Spinal cord (tissue), 10 donors: ENCODE data around the gene ABLIM3. TPM values are rescaled to one million over a fixed set of nuclear protein-coding genes. Genes with fewer than 3 reads are reported as not detected.

ENCODE experiments used
- DNase-seq, 6 donors: peaks; one replicate each; pipeline versions ENCODE4 v3.0.0 to v3.0.0-alpha.2; 2013 to 2015; ENCODE audit warnings: low spot score in 6 of 6, low read depth in 4 of 6
- H3K27ac ChIP-seq: one replicate; pipeline ENCODE4 v1.5.1; 2013; ENCODE audit warnings: low read depth, low read length, control low read depth
- H3K27me3 ChIP-seq: one replicate; pipeline ENCODE4 v1.6.1; 2013; ENCODE audit warnings: low read length; ENCODE audit not compliant: control insufficient read depth, insufficient read depth
- H3K36me3 ChIP-seq: one replicate; pipeline ENCODE4 v1.6.1; 2013; ENCODE audit warnings: low read length; ENCODE audit not compliant: control insufficient read depth, insufficient read depth
- H3K4me1 ChIP-seq: one replicate; pipeline ENCODE4 v1.6.1; 2013; ENCODE audit warnings: low read length; ENCODE audit not compliant: control insufficient read depth, insufficient read depth
- H3K4me3 ChIP-seq: one replicate; pipeline ENCODE4 v1.5.1; 2013; ENCODE audit warnings: low read depth, low read length, control low read depth
- H3K9me3 ChIP-seq: one replicate; pipeline ENCODE4 v1.6.1; 2013; ENCODE audit warnings: low read length; ENCODE audit not compliant: control insufficient read depth, insufficient read depth
- WGBS: methylation state at CpG from one replicate; pipeline ENCODE4 v1.1.5; 2013; ENCODE audit warnings: missing lambda C conversion rate; ENCODE audit not compliant: insufficient coverage; 5-methylcytosine and 5-hydroxymethylcytosine counted together
- polyA plus RNA-seq, 2 donors: library from polyadenylated mRNA; unstranded; fragments of 120-200 nt; gene quantifications; one replicate each; pipeline ENCODE4 v1.2.1, GENCODE V29; 2013; ENCODE audit not compliant: insufficient read length in 2 of 2
- total RNA-seq, 2 donors: library from RNA; depleted of rRNA in 1 of 2; stranded (reverse); fragments of 120-200 nt in 1 of 2; fragments of >200 nt in 1 of 2; gene quantifications; one replicate each; pipeline versions ENCODE4 v1.2.3 to v1.2.4, GENCODE V29; 2013 to 2014
- donor health status: healthy.

Gene ABLIM3
- total and polyA plus RNA-seq, 4 donors, result 32.6 to 94.7 (median 61.3) TPM

GRCh38 chr5:149302641-149303040 is 161.3 kb downstream of the ABLIM3 start:
- WGBS, result 100% methylated on average over 1 of the region's 5 CpGs
- Histone ChIP-seq H3K36me3 (peaks cover 3% of the 10 kb centered on the region), H3K4me1 (peaks cover 13% of the 10 kb centered on the region), H3K27ac (no peak overlapping the region), H3K27me3 (no peaks in the 10 kb centered on the region), H3K9me3 (no peaks in the 10 kb centered on the region), H3K4me3 (no peak overlapping the region)
- no peak for DNase-seq

GRCh38 chr5:149303210-149303609 is 161.9 kb downstream of the ABLIM3 start:
- no CpG with 5 or more reads among the region's 4 CpGs for WGBS
- no peaks in the 10 kb centered on the region for H3K27me3 ChIP-seq
- no peaks in the 10 kb centered on the region for H3K9me3 ChIP-seq
- H3K4me1 ChIP-seq, result peaks cover 13% of the 10 kb centered on the region
- no peak overlapping the region for H3K27ac ChIP-seq
- DNase-seq, result no peak
- H3K36me3 ChIP-seq, result peaks cover 3% of the 10 kb centered on the region
- H3K4me3 ChIP-seq, result no peak overlapping the region

GRCh38 chr5:149304195-149305078 is 163.1 kb downstream of the ABLIM3 start:
- DNase-seq, result no peak
- H3K4me3 ChIP-seq, result no peak overlapping the region
- H3K27me3 ChIP-seq, result no peaks in the 10 kb centered on the region
- H3K4me1 ChIP-seq, result peaks cover 6% of the 10 kb centered on the region
- no peaks in the 10 kb centered on the region for H3K9me3 ChIP-seq
- WGBS, result 83% methylated on average over 6 of the region's 11 CpGs
- peaks cover 3% of the 10 kb centered on the region for H3K36me3 ChIP-seq
- H3K27ac ChIP-seq, result no peak overlapping the region

GRCh38 chr5:149309354-149309753 is 168.1 kb downstream of the ABLIM3 start:
- no peak overlapping the region for H3K27ac ChIP-seq
- no peaks in the 10 kb centered on the region for H3K27me3 ChIP-seq
- H3K9me3 ChIP-seq, result no peaks in the 10 kb centered on the region
- 82% methylated on average over 3 of the region's 6 CpGs for WGBS
- DNase-seq, result no peak
- peaks cover 2% of the 10 kb centered on the region for H3K4me1 ChIP-seq
- H3K36me3 ChIP-seq, result peaks cover 3% of the 10 kb centered on the region
- no peak overlapping the region for H3K4me3 ChIP-seq

Other genes with a start within 250 kb of the ABLIM3 start
- gene SH3TC2, start 78.4 kb upstream of the ABLIM3 start, total RNA-seq, result 10 to 100 TPM; 14.5 to 43.7 TPM
- gene SH3TC2, start 78.4 kb upstream of the ABLIM3 start, polyA plus RNA-seq, result 1 to 10 TPM; 4.0 to 7.3 TPM
- gene AFAP1L1, start 130.4 kb downstream of the ABLIM3 start, total RNA-seq, result 10 to 100 TPM; 11.2 to 48.6 TPM
- gene AFAP1L1, start 130.4 kb downstream of the ABLIM3 start, polyA plus RNA-seq, result 10 to 100 TPM; 10.8 to 19.7 TPM
- gene GRPEL2, start 204.0 kb downstream of the ABLIM3 start, total RNA-seq, result 10 to 100 TPM; 16.3 to 33.4 TPM
- gene GRPEL2, start 204.0 kb downstream of the ABLIM3 start, polyA plus RNA-seq, result 10 to 100 TPM; 14.6 to 21.4 TPM
- gene PCYOX1L, start 216.6 kb downstream of the ABLIM3 start, total RNA-seq, result 10 to 100 TPM; 14.2 to 15.7 TPM
- 10 to 100 TPM; 26.6 to 28.6 TPM for gene PCYOX1L, start 216.6 kb downstream of the ABLIM3 start, polyA plus RNA-seq
- 1 to 10 TPM; 2.9 to 4.0 TPM for gene IL17B, start 237.8 kb downstream of the ABLIM3 start, total RNA-seq
- 1 to 10 TPM in 1 of 2 donors, under 1 TPM in 1; 0.87 to 1.6 TPM for gene IL17B, start 237.8 kb downstream of the ABLIM3 start, polyA plus RNA-seq